HL-60 (cell line): Measurements from ENCODE around the gene EFCAB14.

Source experiments
- DNase-seq, 2 experiments: peaks; one replicate each; pipeline ENCODE4 v3.0.0-alpha.2; 2010 to 2020; ENCODE audit warnings: low read depth in 1 of 2, low spot score in 1 of 2
- H3K27ac ChIP-seq: fragments of 250-450 bp; sonication (Bioruptor Pico); replicated peaks from 2 replicates; pipeline ENCODE4 v1.5.1; 2020; ENCODE audit warnings: mild to moderate bottlenecking, moderate library complexity
- H3K27me3 ChIP-seq: fragments of 250-450 bp; sonication (Bioruptor Pico); 2 replicates; pipeline ENCODE4 v1.5.1; 2021; ENCODE audit warnings: mild to moderate bottlenecking, moderate library complexity; ENCODE audit not compliant: insufficient read depth, poor library complexity, severe bottlenecking
- H3K4me3 ChIP-seq: replicated peaks from 2 replicates; pipeline ENCODE4 v1.5.1; 2011; ENCODE audit warnings: mild to moderate bottlenecking, control low read depth, low read length; ENCODE audit not compliant: insufficient read depth
- GABPA ChIP-seq: IDR thresholded peaks from 2 replicates; pipeline ENCODE4 v1.6.1; 2012; ENCODE audit warnings: low read depth
- POLR2AphosphoS5 ChIP-seq: IDR thresholded peaks from 2 replicates; pipeline ENCODE4 v1.6.1; 2012; ENCODE audit warnings: low read depth
- SPI1 ChIP-seq: IDR thresholded peaks from 2 replicates; pipeline ENCODE4 v1.6.1; 2012; ENCODE audit warnings: low read depth, mild to moderate bottlenecking, borderline replicate concordance
- TF ChIP-seq, protein P1 (sequence below): IDR thresholded peaks from 2 replicates; pipeline ENCODE4 v1.6.1; 2012; ENCODE audit warnings: low read depth; ENCODE audit not compliant: insufficient replicate concordance
- TF ChIP-seq, protein P2 (sequence below): IDR thresholded peaks from one replicate; pipeline ENCODE4 v1.5.1; 2011; ENCODE audit warnings: low read length, control low read depth, inconsistent platforms; ENCODE audit not compliant: insufficient read depth

The EFCAB14 gene

DNA sequence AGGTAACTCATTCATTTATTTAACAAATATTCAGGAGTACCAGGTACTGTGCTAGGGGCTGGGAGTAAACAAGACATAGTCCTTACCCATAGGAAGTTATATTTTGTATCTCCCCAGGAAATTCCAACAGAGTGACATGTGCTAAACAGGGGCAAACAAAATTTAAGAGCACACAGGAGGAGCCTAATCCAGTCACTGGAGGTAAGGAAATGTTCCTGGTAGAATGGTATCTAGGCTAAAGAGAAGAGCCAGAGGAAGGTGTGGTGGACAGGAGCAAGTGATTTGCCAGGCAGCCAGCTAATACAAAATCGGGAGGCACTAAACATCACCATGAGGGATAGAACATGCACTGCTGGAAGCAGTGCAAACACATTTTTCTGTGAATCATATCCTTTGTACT, 36.9 kb downstream of the EFCAB14 start:
- no peak for DNase-seq
- TF ChIP-seq SPI1 (no peak), POLR2AphosphoS5 (no peak), GABPA (no peak)
- TF ChIP-seq, protein P1, sequence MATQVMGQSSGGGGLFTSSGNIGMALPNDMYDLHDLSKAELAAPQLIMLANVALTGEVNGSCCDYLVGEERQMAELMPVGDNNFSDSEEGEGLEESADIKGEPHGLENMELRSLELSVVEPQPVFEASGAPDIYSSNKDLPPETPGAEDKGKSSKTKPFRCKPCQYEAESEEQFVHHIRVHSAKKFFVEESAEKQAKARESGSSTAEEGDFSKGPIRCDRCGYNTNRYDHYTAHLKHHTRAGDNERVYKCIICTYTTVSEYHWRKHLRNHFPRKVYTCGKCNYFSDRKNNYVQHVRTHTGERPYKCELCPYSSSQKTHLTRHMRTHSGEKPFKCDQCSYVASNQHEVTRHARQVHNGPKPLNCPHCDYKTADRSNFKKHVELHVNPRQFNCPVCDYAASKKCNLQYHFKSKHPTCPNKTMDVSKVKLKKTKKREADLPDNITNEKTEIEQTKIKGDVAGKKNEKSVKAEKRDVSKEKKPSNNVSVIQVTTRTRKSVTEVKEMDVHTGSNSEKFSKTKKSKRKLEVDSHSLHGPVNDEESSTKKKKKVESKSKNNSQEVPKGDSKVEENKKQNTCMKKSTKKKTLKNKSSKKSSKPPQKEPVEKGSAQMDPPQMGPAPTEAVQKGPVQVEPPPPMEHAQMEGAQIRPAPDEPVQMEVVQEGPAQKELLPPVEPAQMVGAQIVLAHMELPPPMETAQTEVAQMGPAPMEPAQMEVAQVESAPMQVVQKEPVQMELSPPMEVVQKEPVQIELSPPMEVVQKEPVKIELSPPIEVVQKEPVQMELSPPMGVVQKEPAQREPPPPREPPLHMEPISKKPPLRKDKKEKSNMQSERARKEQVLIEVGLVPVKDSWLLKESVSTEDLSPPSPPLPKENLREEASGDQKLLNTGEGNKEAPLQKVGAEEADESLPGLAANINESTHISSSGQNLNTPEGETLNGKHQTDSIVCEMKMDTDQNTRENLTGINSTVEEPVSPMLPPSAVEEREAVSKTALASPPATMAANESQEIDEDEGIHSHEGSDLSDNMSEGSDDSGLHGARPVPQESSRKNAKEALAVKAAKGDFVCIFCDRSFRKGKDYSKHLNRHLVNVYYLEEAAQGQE, result no peak
- TF ChIP-seq, protein P2, sequence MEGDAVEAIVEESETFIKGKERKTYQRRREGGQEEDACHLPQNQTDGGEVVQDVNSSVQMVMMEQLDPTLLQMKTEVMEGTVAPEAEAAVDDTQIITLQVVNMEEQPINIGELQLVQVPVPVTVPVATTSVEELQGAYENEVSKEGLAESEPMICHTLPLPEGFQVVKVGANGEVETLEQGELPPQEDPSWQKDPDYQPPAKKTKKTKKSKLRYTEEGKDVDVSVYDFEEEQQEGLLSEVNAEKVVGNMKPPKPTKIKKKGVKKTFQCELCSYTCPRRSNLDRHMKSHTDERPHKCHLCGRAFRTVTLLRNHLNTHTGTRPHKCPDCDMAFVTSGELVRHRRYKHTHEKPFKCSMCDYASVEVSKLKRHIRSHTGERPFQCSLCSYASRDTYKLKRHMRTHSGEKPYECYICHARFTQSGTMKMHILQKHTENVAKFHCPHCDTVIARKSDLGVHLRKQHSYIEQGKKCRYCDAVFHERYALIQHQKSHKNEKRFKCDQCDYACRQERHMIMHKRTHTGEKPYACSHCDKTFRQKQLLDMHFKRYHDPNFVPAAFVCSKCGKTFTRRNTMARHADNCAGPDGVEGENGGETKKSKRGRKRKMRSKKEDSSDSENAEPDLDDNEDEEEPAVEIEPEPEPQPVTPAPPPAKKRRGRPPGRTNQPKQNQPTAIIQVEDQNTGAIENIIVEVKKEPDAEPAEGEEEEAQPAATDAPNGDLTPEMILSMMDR, result no peak
- Histone ChIP-seq H3K27me3 (no peaks in the 10 kb centered on the region), H3K27ac (no peak overlapping the region), H3K4me3 (no peak overlapping the region)

DNA sequence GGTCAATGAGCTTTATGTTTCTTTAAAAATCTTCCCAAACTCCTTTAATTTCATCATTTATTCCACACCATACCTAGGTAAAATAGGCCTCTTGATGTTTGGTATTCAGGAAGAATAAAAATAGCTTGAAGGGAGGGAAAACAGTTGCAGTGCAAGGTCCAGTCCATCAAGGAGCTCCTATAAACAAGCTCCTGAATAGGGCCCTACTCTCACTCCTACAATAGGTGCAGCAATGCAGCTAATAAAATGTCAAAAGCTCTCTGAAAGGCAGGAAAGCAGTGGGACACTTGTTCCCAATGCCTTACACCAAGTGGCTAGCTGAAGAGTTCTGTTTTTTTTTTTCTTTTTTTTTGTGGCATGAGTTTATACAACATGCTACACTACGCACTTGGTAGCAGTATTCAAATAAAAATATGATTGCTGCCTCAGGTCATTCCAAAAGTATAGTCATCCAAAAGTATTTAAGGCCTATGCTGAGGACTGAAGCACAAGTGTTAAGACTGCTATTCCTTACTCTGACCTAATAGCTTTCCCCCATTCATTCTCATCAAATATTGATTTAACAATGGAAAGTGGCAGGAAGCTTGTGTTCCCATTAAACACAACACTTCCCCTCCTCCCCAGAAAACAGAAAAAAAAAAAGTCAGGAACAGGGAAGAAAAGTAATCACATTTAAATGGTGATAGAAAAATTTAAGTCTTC, 37.4 kb downstream of the EFCAB14 start:
- TF ChIP-seq POLR2AphosphoS5, result no peak
- TF ChIP-seq SPI1, result no peak
- no peak for TF ChIP-seq GABPA
- TF ChIP-seq, protein P1, result no peak
- TF ChIP-seq, protein P2, result no peak
- no peak for DNase-seq
- Histone ChIP-seq H3K4me3 (no peak overlapping the region), H3K27ac (no peak overlapping the region), H3K27me3 (no peaks in the 10 kb centered on the region)

- Histone ChIP-seq H3K4me3 (no peak overlapping the region), H3K27ac (no peak overlapping the region), H3K27me3 (no peaks in the 10 kb centered on the region)
- DNase-seq, result no peak
- no peak for TF ChIP-seq POLR2AphosphoS5
- no peak for TF ChIP-seq SPI1
- TF ChIP-seq GABPA, result no peak
- TF ChIP-seq, protein P1, result no peak
- TF ChIP-seq, protein P2, result no peak
Observed at GRCh38 chr1:46679789-46680573, 38.9 kb downstream of the EFCAB14 start.
